ENCODE measurements around the gene FXR2. TPM values are rescaled to one million over a fixed set of nuclear protein-coding genes. Genes with fewer than 3 reads are reported as not detected.
A peak's percentile ranks its signal among the peaks of the same experiment; 100 is the strongest.

Gene FXR2
- total and polyA plus RNA-seq, 2 experiments from 2014 or later: 10.9 to 24.4 TPM

- no peak for TF ChIP-seq POLR2AphosphoS5 (IDR thresholded peaks at IDR 0.05; ENCODE audit: low read depth)
- no peak for TF ChIP-seq ZNF462 (CRISPR knock-in tag; IDR thresholded peaks at IDR 0.05)
- TF ChIP-seq NANOG (IDR thresholded peaks at IDR 0.05; ENCODE audit: borderline replicate concordance): no peak
- TF ChIP-seq EZH2 (IDR thresholded peaks at IDR 0.05; ENCODE audit: low read depth, unreplicated experiment): no peak
- no peak for TF ChIP-seq CTCF (conservative IDR thresholded peaks at IDR 0.05; ENCODE audit: low read depth in 2 of 2)
- no peak for TF ChIP-seq STAT1 (IDR thresholded peaks at IDR 0.05; ENCODE audit: unreplicated experiment)
- TF ChIP-seq CREB1 (CRISPR knock-in tag; IDR thresholded peaks at IDR 0.05; ENCODE audit: low read depth): no peak
- no peak for TF ChIP-seq ZNF331 (CRISPR knock-in tag; IDR thresholded peaks at IDR 0.05; ENCODE audit: low read depth)
- no peak for TF ChIP-seq ZNF114 (CRISPR knock-in tag; IDR thresholded peaks at IDR 0.05)
- no peak for TF ChIP-seq EZH2phosphoT487 (IDR thresholded peaks at IDR 0.05; ENCODE audit: unreplicated experiment)
- no peak for TF ChIP-seq ETS1 (IDR thresholded peaks at IDR 0.05)
- no peak for TF ChIP-seq JUNB (IDR thresholded peaks at IDR 0.05; ENCODE audit: unreplicated experiment)
- TF ChIP-seq REST (IDR thresholded peaks at IDR 0.05; ENCODE audit: unreplicated experiment): no peak
- H3K79me2 ChIP-seq (replicated peaks; ENCODE audit: insufficient read depth): no peaks in the 10 kb centered on the region
- peaks cover 9% of the 10 kb centered on the region for H3F3A ChIP-seq (replicated peaks; ENCODE audit: low read depth)
- Mint-ChIP-seq H3K36me3 (ENCODE audit: low read depth) (peaks cover 30% of the 10 kb centered on the region), H3K4me1 (peaks cover 35% of the 10 kb centered on the region), H3K9me3 (no peaks in the 10 kb centered on the region; the same call in 2 of the 3 replicates), H3K4me3 (peak overlapping the region; percentile 84), H3K27ac (no peak overlapping the region), H3K27me3 (ENCODE audit: insufficient read depth, low read depth, poor library complexity) (peaks cover 37% of the 10 kb centered on the region)
- peak; percentile 57 for DNase-seq (ENCODE audit: low spot score)
- no peak overlapping the region for H3K27ac ChIP-seq (ENCODE audit: low read depth)
- peak overlapping the region; percentile 90 for H3K4me3 ChIP-seq
- H4K20me1 ChIP-seq (replicated peaks; ENCODE audit: insufficient read depth): no peaks in the 10 kb centered on the region
- peak; percentile 21 for ATAC-seq
- peak overlapping the region; percentile 99 for H3K4me2 ChIP-seq
- no peaks in the 10 kb centered on the region for H3K36me3 ChIP-seq (ENCODE audit: insufficient read depth)
- peaks cover 20% of the 10 kb centered on the region for H3K4me1 ChIP-seq (ENCODE audit: insufficient read depth)
- H2AFZ ChIP-seq: peak overlapping the region; percentile 86; the same call in 1 of the 2 replicates
- no peaks in the 10 kb centered on the region; the same call in 1 of the 2 replicates for H3K9me2 ChIP-seq (ENCODE audit: insufficient read depth)
- H3K27me3 ChIP-seq (ENCODE audit: insufficient read depth): peaks cover 31% of the 10 kb centered on the region
Measured at GRCh38 chr17:7651665-7652387, 37.1 kb upstream of the FXR2 start.
